ENCODE results near the gene RFTN1.

DNA sequence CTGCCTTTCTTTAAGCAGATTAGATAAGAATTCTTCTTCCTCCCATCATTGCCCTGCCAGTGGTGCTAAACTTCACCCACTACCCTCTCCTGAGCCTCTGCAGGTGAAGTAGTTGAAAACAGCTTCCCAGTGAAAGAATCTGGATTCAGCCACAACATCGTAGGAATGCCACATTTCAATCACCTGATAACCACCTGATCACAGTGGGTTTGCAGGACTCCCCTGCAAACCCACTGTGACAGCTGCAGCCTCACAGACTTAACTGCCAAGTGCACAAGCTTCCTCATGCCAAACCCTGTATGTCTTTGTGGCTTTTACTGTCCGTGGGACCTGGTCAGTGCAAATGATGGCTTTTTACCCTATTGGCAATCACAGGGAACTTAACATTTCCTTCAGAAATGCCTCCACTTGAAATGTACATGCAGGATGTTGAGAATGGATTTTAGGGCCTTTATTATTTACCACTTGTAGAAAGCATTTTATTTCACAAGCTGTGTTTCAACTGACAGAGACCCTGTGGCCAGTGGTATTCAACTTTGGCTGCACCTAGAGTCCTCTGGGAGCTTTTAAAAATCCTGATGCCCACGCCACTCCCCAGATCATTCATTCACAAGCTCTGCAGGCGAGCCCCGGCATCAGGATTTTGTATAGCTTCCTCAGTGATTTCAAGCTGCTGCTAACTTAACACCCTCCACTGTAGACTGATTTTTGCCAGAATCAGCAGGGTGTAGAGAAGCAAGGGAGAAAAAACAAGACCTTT is 199.4 kb downstream of the RFTN1 start:
- TF ChIP-seq CTCF (conservative IDR thresholded peaks at IDR 0.05; ENCODE audit: low read length) (no peak), EZH2phosphoT487 (IDR thresholded peaks at IDR 0.05; ENCODE audit: borderline replicate concordance) (no peak)

Measured in Loucy (cell line).